Non-pigmented ciliary epithelial cell (primary cell): ENCODE results near the gene PCGF2.
"Not testable (repeated sequence)": the region's sequence is repeated elsewhere in the genome, so short reads cannot be mapped to it uniquely, and the experiment has no call there.

Experiments used
- DNase-seq: peaks from one replicate; pipeline ENCODE4 v3.0.0-alpha.2; 2010; ENCODE audit warnings: low read depth

The PCGF2 gene

GRCh38 chr17:38735161-38735997 is 12.8 kb downstream of the PCGF2 start:
- DNase-seq: no peak

DNA sequence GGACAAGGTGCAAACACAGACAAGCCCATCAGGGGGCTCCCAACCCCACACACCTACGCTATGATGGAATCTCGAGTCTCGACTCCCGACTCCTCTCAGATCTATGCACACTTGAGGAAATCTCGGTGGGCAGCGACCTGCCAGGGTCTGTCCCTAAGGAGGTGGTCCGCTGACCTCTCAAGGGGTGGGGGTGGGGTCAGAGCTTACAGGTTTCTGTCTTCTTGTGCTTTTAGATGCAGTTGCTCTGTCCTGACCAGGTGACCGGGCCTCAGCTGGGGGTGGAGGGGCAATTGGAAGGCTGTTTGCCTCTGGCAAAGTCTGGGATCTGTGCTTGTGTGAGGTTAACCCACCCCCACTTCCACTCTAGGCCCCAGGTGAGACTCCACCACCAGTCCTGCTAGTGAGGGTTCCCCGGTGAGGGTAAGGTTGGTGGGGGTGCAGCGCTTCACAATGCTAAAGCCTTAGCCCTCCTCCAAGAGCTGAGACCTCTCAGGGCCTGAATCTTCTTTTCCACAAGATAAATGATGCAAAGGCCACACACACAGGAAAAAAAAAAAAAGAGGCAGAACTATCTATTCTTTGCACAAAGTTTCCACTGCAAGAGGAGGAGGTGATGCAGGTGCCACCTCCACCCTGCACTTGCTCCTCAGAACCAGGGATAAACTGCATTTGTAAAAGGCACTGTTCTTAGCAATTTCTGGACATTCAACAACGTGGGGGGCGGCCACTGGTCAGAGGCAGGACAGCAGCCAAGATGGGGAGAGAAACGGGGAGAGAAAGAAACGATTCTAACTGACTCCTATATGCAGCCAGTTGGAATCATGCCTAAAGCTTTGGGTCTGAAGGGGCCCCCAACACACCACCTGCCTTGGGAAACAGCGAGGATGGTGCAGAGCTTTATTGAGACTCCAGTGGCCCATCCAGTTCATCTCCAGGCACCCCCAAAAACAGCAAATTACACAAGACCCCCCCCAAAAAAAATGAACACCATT is 13.9 kb downstream of the PCGF2 start:
- DNase-seq: no peak

DNA sequence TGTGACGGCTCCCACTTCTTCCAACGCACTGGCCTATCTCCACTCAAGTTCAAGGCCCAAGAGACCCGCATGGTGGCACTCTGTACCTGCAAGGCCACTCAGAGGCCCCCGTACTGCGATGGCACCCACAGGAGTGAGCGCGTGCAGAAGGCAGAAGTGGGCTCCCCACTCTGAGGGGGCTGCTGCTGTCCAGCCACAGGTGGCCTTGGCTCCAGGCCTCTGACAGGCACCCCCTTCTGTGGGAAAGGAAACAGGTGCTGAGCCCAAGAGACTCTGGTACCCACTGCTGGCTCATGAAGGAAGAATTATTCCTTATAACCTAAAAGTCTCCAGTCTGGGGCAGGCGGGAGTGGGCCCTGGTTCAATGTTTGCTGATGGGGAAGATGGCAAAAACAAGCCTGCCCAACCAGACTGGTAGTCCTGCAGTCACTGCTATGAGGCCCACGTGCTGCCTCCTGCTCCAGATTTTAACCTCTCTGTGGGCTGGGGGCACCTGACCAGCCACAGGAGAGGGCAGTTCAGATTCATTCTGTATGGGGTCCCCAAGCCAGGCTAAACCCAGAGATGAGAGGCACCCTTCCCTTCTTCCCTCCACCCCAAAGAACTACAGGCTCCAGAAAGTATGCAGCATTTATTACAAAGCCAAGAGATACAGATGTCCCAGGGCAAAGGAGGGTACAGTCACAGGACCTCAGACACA is 14.7 kb downstream of the PCGF2 start:
- no peak for DNase-seq

DNA sequence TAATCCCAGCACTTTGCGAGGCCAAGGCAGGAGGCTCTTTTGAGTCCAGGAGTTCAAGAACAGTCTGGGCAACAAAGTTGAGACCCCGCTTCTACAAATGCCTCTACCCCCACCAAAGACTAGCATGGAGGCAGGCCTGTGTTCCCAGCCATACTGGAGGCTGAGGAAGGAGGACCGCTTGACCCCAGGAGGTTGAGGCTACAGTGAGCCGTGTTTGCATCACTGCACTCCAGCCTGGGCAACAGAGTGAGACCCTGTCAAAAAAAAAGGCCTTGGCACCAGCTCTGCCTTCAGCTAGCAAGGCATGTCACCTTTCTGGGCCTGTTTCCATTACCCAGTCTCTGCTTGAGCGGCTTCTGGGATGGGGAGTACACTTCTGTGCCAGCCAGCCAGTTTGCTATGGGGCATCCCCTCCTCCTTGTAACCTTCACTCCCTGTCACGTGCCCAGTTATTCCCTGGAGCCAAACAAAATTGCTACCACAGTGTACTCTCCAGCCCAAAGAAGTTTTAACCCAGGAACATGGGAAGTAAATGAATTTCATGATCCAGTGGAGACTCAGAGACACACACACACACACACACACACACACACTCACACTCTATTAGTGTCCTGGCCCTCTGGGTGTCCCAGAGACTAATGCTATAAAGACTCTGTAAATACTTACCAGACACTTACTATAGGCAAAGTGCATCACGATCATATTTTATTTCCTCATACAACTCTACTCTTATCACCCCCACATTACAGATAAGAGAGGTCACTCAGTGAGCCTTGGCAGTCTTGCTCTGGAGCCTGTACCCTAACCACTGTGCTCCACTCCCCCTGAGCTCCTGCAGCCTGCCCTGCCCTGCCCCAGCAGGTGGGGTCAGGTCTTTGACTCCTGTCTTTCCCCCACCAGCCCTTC is 15.5 kb downstream of the PCGF2 start:
- no peak for DNase-seq

DNA sequence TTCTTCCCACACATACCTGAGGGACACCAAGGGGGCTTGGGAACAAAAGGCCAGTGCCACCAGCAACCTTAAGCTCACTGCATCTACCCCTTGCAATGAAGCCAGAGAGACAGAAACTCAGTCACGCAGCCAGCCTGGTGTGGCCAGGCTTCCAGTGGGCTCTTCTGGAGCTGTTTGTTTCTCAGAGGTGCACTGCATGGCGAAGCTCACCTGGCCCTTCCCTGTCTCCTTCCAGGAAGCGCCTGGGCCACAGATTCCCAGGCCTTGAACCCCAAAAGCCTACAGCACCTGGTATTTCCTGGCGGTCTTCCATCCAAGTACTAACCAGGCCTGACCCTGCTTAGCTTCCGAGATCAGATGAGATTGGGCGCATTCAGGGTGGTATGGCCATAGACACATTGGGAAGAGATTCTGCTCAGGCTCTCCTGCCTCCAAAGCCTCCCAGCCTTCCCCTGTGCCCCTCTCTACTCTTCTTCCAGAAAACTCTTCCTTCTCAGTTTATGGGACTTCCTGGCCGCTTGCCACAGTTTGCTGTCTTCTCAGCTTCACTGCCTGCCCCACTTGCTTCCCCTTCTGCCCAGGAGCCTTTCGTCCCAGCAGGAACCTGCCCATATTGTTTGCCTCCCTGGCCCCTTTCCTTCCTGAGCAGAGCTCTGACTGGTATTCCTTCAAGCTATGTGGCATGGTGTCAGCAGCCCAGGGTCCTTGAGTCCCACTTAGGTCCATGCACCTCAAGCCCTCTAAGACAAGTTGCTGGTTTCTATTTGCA is 16.4 kb downstream of the PCGF2 start:
- no peak for DNase-seq

- no peak for DNase-seq
Observed at GRCh38 chr17:38730526-38731379, 17.4 kb downstream of the PCGF2 start.

GRCh38 chr17:38729886-38730525 is 18.1 kb downstream of the PCGF2 start, which contains the start of gene CISD3:
TSS of gene CISD3 (plus strand) at chr17:38730341. CDS start at chr17:38730359, 18 bp downstream.
- DNase-seq: no peak

GRCh38 chr17:38729368-38729885 is 18.7 kb downstream of the PCGF2 start:
- no peak for DNase-seq

- no peak for DNase-seq
Observed at GRCh38 chr17:38728290-38728831, 19.8 kb downstream of the PCGF2 start.

DNA sequence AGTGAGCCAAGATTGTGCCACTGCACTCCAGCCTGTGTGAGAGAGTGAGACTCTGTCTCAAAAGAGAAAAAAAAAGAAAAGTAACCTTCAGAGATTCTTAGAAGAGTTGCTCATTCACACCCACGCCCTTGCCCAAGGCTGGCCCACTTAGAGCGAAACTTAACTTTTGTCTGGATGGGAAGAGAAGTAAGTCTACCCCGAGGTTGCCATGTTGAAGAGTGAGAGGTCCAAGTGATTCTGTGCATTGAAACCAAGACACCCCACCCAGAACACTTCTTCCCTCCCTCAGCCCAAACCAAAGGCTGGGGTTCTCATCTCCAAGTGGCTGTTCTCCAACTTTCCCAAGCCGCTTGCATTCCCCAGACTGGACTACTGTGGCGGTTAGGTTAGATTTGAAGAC is 20.4 kb downstream of the PCGF2 start:
- no peak for DNase-seq

DNA sequence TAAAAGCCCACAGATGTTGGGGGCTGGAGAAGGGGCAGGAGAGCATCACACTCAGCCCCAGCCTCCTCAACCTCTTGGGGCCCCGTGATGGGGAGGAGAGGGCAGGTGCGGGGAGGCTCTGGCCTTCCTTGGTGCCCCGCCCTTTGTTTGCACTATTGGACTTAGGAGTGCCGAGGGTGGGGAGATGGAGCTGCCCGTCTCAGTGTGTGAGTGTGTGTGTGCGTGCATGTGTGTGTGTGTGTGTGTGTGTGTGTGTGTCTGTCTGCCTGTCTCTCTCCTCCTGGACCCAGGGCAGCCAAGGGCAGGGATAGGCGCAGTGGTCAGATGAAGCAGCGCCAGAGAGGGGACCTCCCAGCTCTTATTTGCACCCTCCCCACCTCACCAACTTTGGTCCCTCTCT is 22.0 kb downstream of the PCGF2 start:
- not testable (repeated sequence) for DNase-seq

DNA sequence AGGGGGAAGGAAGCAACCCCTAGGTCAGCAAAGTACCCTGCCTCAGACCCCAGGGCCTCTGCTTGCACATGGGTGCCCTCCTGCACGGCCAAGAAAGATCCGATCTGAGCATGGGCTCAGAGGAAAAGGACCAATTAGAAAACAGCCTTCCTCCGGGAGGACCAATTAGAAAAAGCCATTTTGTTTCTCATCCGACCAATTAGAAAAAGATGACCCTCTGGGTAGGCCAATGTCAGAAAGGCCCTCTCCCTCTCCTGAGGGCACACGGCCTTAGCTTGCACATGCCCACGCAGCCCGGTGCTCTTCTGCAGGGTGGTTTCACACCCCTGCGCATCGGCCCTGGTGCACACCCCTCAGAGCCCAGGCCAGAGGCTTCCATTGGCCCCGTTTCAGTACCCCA is 23.1 kb downstream of the PCGF2 start:
- DNase-seq: no peak

GRCh38 chr17:38724337-38724988 is 23.7 kb downstream of the PCGF2 start:
- DNase-seq: no peak

GRCh38 chr17:38721802-38722201 is 26.3 kb downstream of the PCGF2 start:
- no peak for DNase-seq

DNA sequence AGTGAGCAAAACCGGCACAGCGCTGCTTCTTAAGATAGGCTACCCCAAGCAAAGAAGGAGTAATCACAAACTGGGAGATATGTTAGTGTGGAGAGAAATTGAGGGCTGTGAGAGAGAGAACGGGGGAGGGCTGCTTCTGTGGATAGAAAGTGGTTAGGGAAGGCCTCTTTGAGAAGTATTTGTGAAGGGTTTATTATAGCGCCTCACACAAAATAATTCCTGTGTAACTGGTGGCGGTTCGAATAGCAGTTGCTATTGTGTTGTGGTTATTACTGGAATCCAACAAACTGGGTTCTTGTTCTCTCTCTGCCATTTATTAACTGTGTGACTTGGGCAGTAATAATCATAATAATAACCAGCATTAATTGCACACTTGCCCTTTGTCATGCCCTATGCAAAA is 27.2 kb downstream of the PCGF2 start:
- no peak for DNase-seq

DNA sequence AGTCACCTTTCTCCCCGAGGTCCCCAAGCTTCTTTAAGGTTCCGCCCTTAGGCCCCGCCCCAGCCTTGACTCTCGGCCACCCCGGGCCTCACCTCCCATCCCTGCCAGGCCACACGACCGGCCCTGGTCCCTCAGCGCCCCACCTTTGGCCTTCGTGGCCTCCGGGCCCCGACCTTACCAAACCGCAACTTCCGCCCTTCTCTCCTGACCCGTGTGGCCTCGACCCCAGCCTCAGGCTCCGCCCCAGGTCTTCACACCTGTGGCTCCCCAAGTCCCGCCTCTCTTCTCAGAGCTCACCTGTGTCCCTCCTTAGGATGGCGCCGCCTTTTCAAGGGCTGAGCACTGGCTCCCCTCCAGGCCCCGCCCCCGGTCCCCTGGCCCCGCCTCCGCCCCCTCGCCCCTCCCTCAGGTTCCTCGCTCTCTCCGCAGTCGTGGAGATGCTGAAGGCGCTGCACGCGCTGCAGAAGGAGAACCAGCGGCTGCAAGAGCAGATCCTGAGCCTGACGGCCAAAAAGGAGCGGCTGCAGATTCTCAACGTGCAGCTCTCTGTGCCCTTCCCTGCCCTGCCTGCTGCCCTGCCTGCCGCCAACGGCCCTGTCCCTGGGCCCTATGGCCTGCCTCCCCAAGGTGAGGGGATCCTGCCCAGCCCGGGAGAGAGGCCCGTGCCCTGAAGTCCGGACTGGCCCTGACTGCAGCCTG is 28.0 kb downstream of the PCGF2 start:
- no peak for DNase-seq

- DNase-seq: no peak
Observed at GRCh38 chr17:38719289-38719942, 28.7 kb downstream of the PCGF2 start.
